HG02884 (cell line): ENCODE results near the gene ASCL1.

Source experiments
- ATAC-seq: cut with Tn5 transposase; IDR thresholded peaks from one replicate; pipeline ENCODE4 v1.9.1; 2021; ENCODE audit warnings: mild to moderate bottlenecking, moderate library complexity; ENCODE audit not compliant: unreplicated experiment

ASCL1 gene

GRCh38 chr12:102973583-102973982, 16.1 kb downstream of the ASCL1 start:
- no peak for ATAC-seq

GRCh38 chr12:102976609-102977280, 19.3 kb downstream of the ASCL1 start:
- ATAC-seq, result no peak

- no peak for ATAC-seq
Measured at GRCh38 chr12:102977945-102978706, 20.7 kb downstream of the ASCL1 start.

GRCh38 chr12:102980350-102980749, 22.9 kb downstream of the ASCL1 start:
- no peak for ATAC-seq

- no peak for ATAC-seq
Measured at GRCh38 chr12:102990419-102990818, 32.9 kb downstream of the ASCL1 start.

GRCh38 chr12:102992297-102992696, 34.8 kb downstream of the ASCL1 start:
- peak; percentile 52 for ATAC-seq

GRCh38 chr12:102992720-102993119, 35.2 kb downstream of the ASCL1 start:
- peak; percentile 50 for ATAC-seq

- ATAC-seq, result no peak
Measured at GRCh38 chr12:102993537-102993936, 36.1 kb downstream of the ASCL1 start.

- ATAC-seq, result no peak
Measured at GRCh38 chr12:102995372-102995771, 37.9 kb downstream of the ASCL1 start.
